BJ (cell line): ENCODE measurements around the gene EZH2. TPM values are rescaled to one million over a fixed set of nuclear protein-coding genes. Genes with fewer than 3 reads are reported as not detected.

ENCODE experiments used
- CTCF ChIA-PET: fragments of 350-600 bp; formaldehyde crosslinking; extraction: SDS; loops from one replicate; lab custom pipeline; 2021; ENCODE audit warnings: antibody characterized with exemption, inconsistent platforms; lab: Yijun Ruan, JAX
- POLR2A ChIA-PET: fragments of 300-600 bp; sonication (Branson Sonifier 250); formaldehyde crosslinking; extraction: SDS; loops from one replicate; lab custom pipeline; 2021; ENCODE audit warnings: antibody characterized with exemption; lab: Charles Lee
- DNase-seq: peaks from one replicate; pipeline ENCODE4 v3.0.0-alpha.2; 2011; ENCODE audit warnings: low read depth
- H3K27me3 ChIP-seq: 2 replicates; pipeline ENCODE4 v1.6.0; 2011; ENCODE audit warnings: low read length; ENCODE audit not compliant: control insufficient read depth, insufficient read depth
- H3K36me3 ChIP-seq: 2 replicates; pipeline ENCODE4 v1.5.1; 2011; ENCODE audit warnings: low read length; ENCODE audit not compliant: control insufficient read depth, insufficient read depth
- H3K4me3 ChIP-seq: 2 replicates; pipeline ENCODE4 v1.5.1; 2011; ENCODE audit warnings: low read depth, mild to moderate bottlenecking, control low read depth, low read length
- CTCF ChIP-seq: IDR thresholded peaks from 2 replicates; pipeline ENCODE4 v1.5.1; 2011; ENCODE audit warnings: low read depth, mild to moderate bottlenecking, control low read depth, inconsistent platforms, low read length, moderate library complexity; ENCODE audit not compliant: insufficient read depth
- polyA plus RNA-seq: library from polyadenylated mRNA; depleted of rRNA; stranded (reverse); fragments of >200 nt; gene quantifications from 2 replicates; pipeline ENCODE4 v1.2.3, GENCODE V29; 2011

EZH2 gene
- polyA plus RNA-seq, 1 experiment: 11.0 TPM

DNA sequence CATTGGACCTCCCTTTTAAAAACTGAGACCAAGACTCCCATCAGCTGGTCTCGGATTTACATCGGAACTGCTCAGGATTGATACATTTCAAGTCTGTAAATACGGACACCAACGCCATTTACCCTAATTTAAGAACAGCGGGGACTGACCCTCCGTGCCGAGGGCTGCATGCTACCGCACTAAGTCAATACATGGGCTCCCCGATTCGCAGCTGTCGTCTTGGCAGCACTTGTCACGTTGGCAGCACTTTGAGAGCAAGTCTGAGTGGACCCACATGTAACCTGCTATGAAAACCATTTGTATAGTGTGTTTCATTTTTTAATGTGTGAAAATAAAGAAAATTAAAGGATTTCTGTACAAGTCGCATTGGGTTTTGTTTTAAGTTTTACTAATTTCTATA lies 83.4 kb downstream of the EZH2 start:
- H3K4me3 ChIP-seq: no peak overlapping the region
- POLR2A ChIA-PET: no interaction called here
- TF ChIP-seq CTCF: no peak
- no peak for DNase-seq
- CTCF ChIA-PET: no interaction called here
- H3K36me3 ChIP-seq: peaks cover 25% of the 10 kb centered on the region
- no peaks in the 10 kb centered on the region for H3K27me3 ChIP-seq

DNA sequence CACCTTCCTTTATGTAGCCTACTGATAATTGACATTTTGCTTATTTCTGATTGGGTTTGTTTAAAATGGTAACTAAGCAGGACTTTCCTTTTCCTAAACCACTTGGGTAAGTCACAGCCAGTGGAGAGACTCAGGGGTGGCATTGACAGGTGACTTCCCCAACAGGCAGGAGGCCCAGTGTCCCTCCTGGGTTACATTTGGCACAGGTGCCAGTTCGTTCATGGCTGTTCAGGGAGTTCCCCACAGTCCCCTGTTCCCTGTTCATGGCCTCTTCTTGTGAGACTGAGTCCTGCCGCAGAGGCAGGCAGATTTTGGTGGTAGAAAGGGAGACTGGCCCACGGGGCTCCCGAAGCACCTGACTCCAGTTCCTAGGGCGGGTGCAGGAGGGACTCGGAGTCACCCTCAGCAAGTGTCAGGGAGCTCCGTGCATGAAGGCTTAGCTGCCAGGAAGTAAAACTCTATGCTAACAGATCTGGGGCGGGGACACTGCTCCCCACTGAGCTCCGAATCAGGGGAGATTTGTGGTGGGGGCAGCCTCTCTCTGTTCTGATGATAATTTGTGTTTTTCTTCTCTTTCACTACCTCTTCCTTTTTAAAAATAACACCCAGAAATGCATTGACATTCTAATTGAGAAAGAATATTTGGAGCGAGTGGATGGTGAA lies 84.1 kb downstream of the EZH2 start:
- CTCF ChIA-PET: no interaction called here
- TF ChIP-seq CTCF: no peak
- DNase-seq: no peak
- Histone ChIP-seq H3K27me3 (no peaks in the 10 kb centered on the region), H3K36me3 (peaks cover 27% of the 10 kb centered on the region), H3K4me3 (no peak overlapping the region)
- POLR2A ChIA-PET: no interaction called here

GRCh38 chr7:148796841-148797240 lies 87.2 kb downstream of the EZH2 start:
- DNase-seq: no peak
- ChIA-PET POLR2A (no interaction called here), CTCF (no interaction called here)
- no peaks in the 10 kb centered on the region for H3K27me3 ChIP-seq
- H3K4me3 ChIP-seq: no peak overlapping the region
- H3K36me3 ChIP-seq: peaks cover 26% of the 10 kb centered on the region
- no peak for TF ChIP-seq CTCF

GRCh38 chr7:148794476-148794875 lies 89.6 kb downstream of the EZH2 start:
- H3K4me3 ChIP-seq: no peak overlapping the region
- no peak for TF ChIP-seq CTCF
- no peaks in the 10 kb centered on the region for H3K27me3 ChIP-seq
- POLR2A ChIA-PET: no interaction called here
- DNase-seq: no peak
- CTCF ChIA-PET: interaction anchor here (0.7 kb wide), 1 partner anchor 20 kb away, joined by 3 read pairs; no protein-coding TSS in a partner anchor
- H3K36me3 ChIP-seq: peaks cover 24% of the 10 kb centered on the region

GRCh38 chr7:148793590-148793989 lies 90.5 kb downstream of the EZH2 start:
- no peak for TF ChIP-seq CTCF
- DNase-seq: no peak
- no peak overlapping the region for H3K4me3 ChIP-seq
- peaks cover 27% of the 10 kb centered on the region for H3K36me3 ChIP-seq
- no peaks in the 10 kb centered on the region for H3K27me3 ChIP-seq
- CTCF ChIA-PET: no interaction called here
- POLR2A ChIA-PET: no interaction called here
